ENCODE data around the gene INTS14. TPM values are rescaled to one million over a fixed set of nuclear protein-coding genes. Genes with fewer than 3 reads are reported as not detected.

Gene INTS14
- total RNA-seq: 10 to 100 TPM; 30.6 to 38.4 (median 36.0) TPM

GRCh38 chr15:65610871-65611718 lies at the start of gene INTS14:
Gene INTS14 (minus strand): TSS chr15:65611131. CDS start chr15:65607380, 3,751 bp downstream.
- 0 to 1% methylated on average over 42 to 46 of the region's 64 CpGs for WGBS, 2 donors

GRCh38 chr15:65659502-65660052 lies 48.6 kb upstream of the INTS14 start:
- no peak overlapping the region for H3K27ac ChIP-seq
- no peak for TF ChIP-seq POLR2A (IDR thresholded peaks at IDR 0.05)
- no peak for TF ChIP-seq CTCF (IDR thresholded peaks at IDR 0.05)
- TF ChIP-seq EP300 (IDR thresholded peaks at IDR 0.05): no peak
- H3K9me3 ChIP-seq: no peaks in the 10 kb centered on the region
- peaks cover 0 to 65% (median 0%) of the 10 kb centered on the region in 3 donors for H3K36me3 ChIP-seq
- no peak overlapping the region for H3K4me3 ChIP-seq
- no peak for DNase-seq (ENCODE audit: low spot score in 2 of 2)
- H3K4me1 ChIP-seq: no peaks in the 10 kb centered on the region
- 77 to 81% methylated on average over 4 of the region's 4 CpGs for WGBS, 2 donors
- no peaks in the 10 kb centered on the region for H3K27me3 ChIP-seq

More at GRCh38 chr15:65610871-65611718, at the start of gene INTS14:
- H3K27ac ChIP-seq: peak within 1 kb of the TSS; percentile 81 to 95 (median 95)
- H3K27me3 ChIP-seq: no peaks in the 10 kb centered on the region
- peaks cover 0 to 7% (median 0%) of the 10 kb centered on the region in 3 donors for H3K36me3 ChIP-seq
- peaks cover 0 to 45% (median 19%) of the 10 kb centered on the region in 4 donors for H3K4me1 ChIP-seq
- no peaks in the 10 kb centered on the region for H3K9me3 ChIP-seq
- peak; percentile 80 to 95 for TF ChIP-seq EP300 (IDR thresholded peaks at IDR 0.05)
- TF ChIP-seq CTCF (IDR thresholded peaks at IDR 0.05): peak; percentile 59 to 93 (median 65)
- TF ChIP-seq POLR2A (IDR thresholded peaks at IDR 0.05): peak; percentile 4 to 52
- H3K4me3 ChIP-seq: peak within 1 kb of the TSS; percentile 66 to 94 (median 79)
- peak; percentile 96 for DNase-seq (ENCODE audit: low spot score in 2 of 2)

GRCh38 chr15:65655457-65655856 lies 44.5 kb upstream of the INTS14 start:
- Histone ChIP-seq H3K27me3 (no peaks in the 10 kb centered on the region), H3K27ac (no peak overlapping the region), H3K4me3 (no peak overlapping the region), H3K4me1 (no peaks in the 10 kb centered on the region), H3K9me3 (no peaks in the 10 kb centered on the region), H3K36me3 (peaks cover 0 to 73% (median 0%) of the 10 kb centered on the region in 3 donors)
- 77 to 80% methylated on average over 4 of the region's 4 CpGs for WGBS, 2 donors
- DNase-seq (ENCODE audit: low spot score in 2 of 2): no peak
- TF ChIP-seq POLR2A (IDR thresholded peaks at IDR 0.05) (no peak), CTCF (IDR thresholded peaks at IDR 0.05) (no peak), EP300 (IDR thresholded peaks at IDR 0.05) (no peak)

GRCh38 chr15:65655026-65655425 lies 44.1 kb upstream of the INTS14 start:
- TF ChIP-seq CTCF (IDR thresholded peaks at IDR 0.05) (no peak), EP300 (IDR thresholded peaks at IDR 0.05) (no peak), POLR2A (IDR thresholded peaks at IDR 0.05) (no peak)
- 92 to 98% methylated on average over 1 of the region's 1 CpG for WGBS, 2 donors
- no peaks in the 10 kb centered on the region for H3K4me1 ChIP-seq
- no peaks in the 10 kb centered on the region for H3K27me3 ChIP-seq
- H3K9me3 ChIP-seq: no peaks in the 10 kb centered on the region
- H3K27ac ChIP-seq: no peak overlapping the region
- peaks cover 0 to 72% (median 0%) of the 10 kb centered on the region in 3 donors for H3K36me3 ChIP-seq
- H3K4me3 ChIP-seq: no peak overlapping the region
- no peak for DNase-seq (ENCODE audit: low spot score in 2 of 2)
